ENCODE results near the gene PPM1A. TPM values are rescaled to one million over a fixed set of nuclear protein-coding genes. Genes with fewer than 3 reads are reported as not detected.

PPM1A gene
- total and polyA plus RNA-seq, 2 donors (not counting 3 experiments of a cell fraction or from before 2014, with no cell fraction given) = 14.1 to 33.9 TPM

GRCh38 chr14:60276347-60276746, 27.3 kb downstream of the PPM1A start:
- Histone ChIP-seq H3K9me3 (replicated peaks; ENCODE audit: control insufficient read depth, insufficient read depth, low read length) (no peaks in the 10 kb centered on the region), H3K27me3 (ENCODE audit: control insufficient read depth in 2 of 2, insufficient read depth in 2 of 2, low read length in 2 of 2) (no peaks in the 10 kb centered on the region), H3K4me2 (ENCODE audit: insufficient read depth, low read length) (no peak overlapping the region), H4K20me1 (replicated peaks; ENCODE audit: control insufficient read depth, extremely low read depth, insufficient read depth, low read length) (peaks cover 4% of the 10 kb centered on the region), H3K4me1 (ENCODE audit: control insufficient read depth, extremely low read depth, insufficient read depth, low read length) (no peaks in the 10 kb centered on the region), H3K9ac (replicated peaks; ENCODE audit: extremely low read depth, insufficient read depth, low read length) (no peak overlapping the region), H3K27ac (ENCODE audit: insufficient read depth, low read depth, low read length) (no peak overlapping the region), H2AFZ (ENCODE audit: low read depth, low read length) (no peak overlapping the region), H3K9me1 (replicated peaks; ENCODE audit: control insufficient read depth, extremely low read depth, insufficient read depth, low read length) (no peaks in the 10 kb centered on the region), H3K4me3 (replicated peaks in 1 of 3; ENCODE audit: insufficient read depth in 1 of 3, low read depth in 1 of 3, low read length in 3 of 3) (no peak overlapping the region), H3K79me2 (ENCODE audit: control insufficient read depth, insufficient read depth, low read length) (peaks cover 45% of the 10 kb centered on the region), H3K36me3 (ENCODE audit: control insufficient read depth in 2 of 2, extremely low read depth in 1 of 2, insufficient read depth in 2 of 2, low read length in 2 of 2) (no peaks in the 10 kb centered on the region)
- ChIA-PET CTCF (interaction anchor here (1.2 to 2.4 kb wide), 3 partner anchors 10 to 55 kb away, joined by 3 to 14 read pairs (median 3); no protein-coding TSS in a partner anchor), POLR2A (no interaction called here)
- dilution Hi-C loops (cut with MboI; ENCODE audit: extremely low pct_ligation_motif_present, low sequenced_read_pairs) (no loop called here), intact Hi-C loops (cut with micrococcal nuclease) (no loop called here)
- DNase-seq (ENCODE audit: low read depth, low spot score) = no peak
- TF ChIP-seq, protein P1, sequence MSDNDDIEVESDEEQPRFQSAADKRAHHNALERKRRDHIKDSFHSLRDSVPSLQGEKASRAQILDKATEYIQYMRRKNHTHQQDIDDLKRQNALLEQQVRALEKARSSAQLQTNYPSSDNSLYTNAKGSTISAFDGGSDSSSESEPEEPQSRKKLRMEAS (IDR thresholded peaks at IDR 0.05; ENCODE audit: insufficient read depth, insufficient read length) = no peak
- TF ChIP-seq GATA2 (IDR thresholded peaks at IDR 0.05; ENCODE audit: insufficient read depth, insufficient read length, low read depth, low read length) (no peak), POLR2A (IDR thresholded peaks at IDR 0.05; ENCODE audit: low read depth, low read length) (no peak), JUN (IDR thresholded peaks at IDR 0.05; ENCODE audit: borderline replicate concordance, insufficient read depth, insufficient read length, low read depth) (no peak), MYC (IDR thresholded peaks at IDR 0.05; ENCODE audit: low read depth, low read length) (no peak), FOS (IDR thresholded peaks at IDR 0.05; ENCODE audit: borderline replicate concordance, insufficient read depth, low read length) (no peak), EZH2 (IDR thresholded peaks at IDR 0.05; ENCODE audit: borderline replicate concordance, low read depth, low read length, severe bottlenecking) (no peak), POLR2AphosphoS5 (IDR thresholded peaks at IDR 0.05; ENCODE audit: insufficient read depth, low read depth, low read length) (no peak)
- TF ChIP-seq, protein P2, sequence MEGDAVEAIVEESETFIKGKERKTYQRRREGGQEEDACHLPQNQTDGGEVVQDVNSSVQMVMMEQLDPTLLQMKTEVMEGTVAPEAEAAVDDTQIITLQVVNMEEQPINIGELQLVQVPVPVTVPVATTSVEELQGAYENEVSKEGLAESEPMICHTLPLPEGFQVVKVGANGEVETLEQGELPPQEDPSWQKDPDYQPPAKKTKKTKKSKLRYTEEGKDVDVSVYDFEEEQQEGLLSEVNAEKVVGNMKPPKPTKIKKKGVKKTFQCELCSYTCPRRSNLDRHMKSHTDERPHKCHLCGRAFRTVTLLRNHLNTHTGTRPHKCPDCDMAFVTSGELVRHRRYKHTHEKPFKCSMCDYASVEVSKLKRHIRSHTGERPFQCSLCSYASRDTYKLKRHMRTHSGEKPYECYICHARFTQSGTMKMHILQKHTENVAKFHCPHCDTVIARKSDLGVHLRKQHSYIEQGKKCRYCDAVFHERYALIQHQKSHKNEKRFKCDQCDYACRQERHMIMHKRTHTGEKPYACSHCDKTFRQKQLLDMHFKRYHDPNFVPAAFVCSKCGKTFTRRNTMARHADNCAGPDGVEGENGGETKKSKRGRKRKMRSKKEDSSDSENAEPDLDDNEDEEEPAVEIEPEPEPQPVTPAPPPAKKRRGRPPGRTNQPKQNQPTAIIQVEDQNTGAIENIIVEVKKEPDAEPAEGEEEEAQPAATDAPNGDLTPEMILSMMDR (IDR thresholded peaks at IDR 0.05; ENCODE audit: extremely low read depth in 1 of 2, insufficient read depth in 1 of 2, low read depth in 1 of 2, low read length in 2 of 2) = no peak
- BruUV-seq (replicated peaks) = no TSS peak
- no peak for FAIRE-seq
